WTC11 (cell line): ENCODE results near the gene TMEM238.

Experiments used
- CREM ChIP-seq: sonication (generic); formaldehyde crosslinking; IDR thresholded peaks from 2 replicates; pipeline ENCODE4 v1.8.1; 2022; ENCODE audit warnings: mild to moderate bottlenecking, missing genetic modification reagents, moderate library complexity
- E2F5 ChIP-seq: sonication (generic); formaldehyde crosslinking; IDR thresholded peaks from 2 replicates; pipeline ENCODE4 v1.8.1; 2022; ENCODE audit warnings: mild to moderate bottlenecking, moderate library complexity, missing genetic modification reagents
- MYBL2 ChIP-seq: sonication (generic); formaldehyde crosslinking; IDR thresholded peaks from 2 replicates; pipeline ENCODE4 v1.8.1; 2023; ENCODE audit warnings: mild to moderate bottlenecking, moderate library complexity, missing genetic modification reagents
- RELA ChIP-seq: sonication (generic); formaldehyde crosslinking; IDR thresholded peaks from 2 replicates; pipeline ENCODE4 v1.8.1; 2022; ENCODE audit warnings: missing genetic modification reagents, mild to moderate bottlenecking, borderline replicate concordance
- ZNF317 ChIP-seq: sonication (generic); formaldehyde crosslinking; IDR thresholded peaks from 2 replicates; pipeline ENCODE4 v1.8.1; 2023; ENCODE audit warnings: low read depth, mild to moderate bottlenecking, moderate library complexity, missing genetic modification reagents, borderline replicate concordance
- TF ChIP-seq, protein P1 (sequence below): fragments of 200-600 bp; IDR thresholded peaks from 2 replicates; pipeline ENCODE4 v1.8.0; 2022; ENCODE audit warnings: antibody characterized with exemption
- TF ChIP-seq, protein P2 (sequence below): sonication (generic); formaldehyde crosslinking; IDR thresholded peaks from 2 replicates; pipeline ENCODE4 v1.8.1; 2023; ENCODE audit warnings: mild to moderate bottlenecking, missing genetic modification reagents, moderate library complexity

DNA sequence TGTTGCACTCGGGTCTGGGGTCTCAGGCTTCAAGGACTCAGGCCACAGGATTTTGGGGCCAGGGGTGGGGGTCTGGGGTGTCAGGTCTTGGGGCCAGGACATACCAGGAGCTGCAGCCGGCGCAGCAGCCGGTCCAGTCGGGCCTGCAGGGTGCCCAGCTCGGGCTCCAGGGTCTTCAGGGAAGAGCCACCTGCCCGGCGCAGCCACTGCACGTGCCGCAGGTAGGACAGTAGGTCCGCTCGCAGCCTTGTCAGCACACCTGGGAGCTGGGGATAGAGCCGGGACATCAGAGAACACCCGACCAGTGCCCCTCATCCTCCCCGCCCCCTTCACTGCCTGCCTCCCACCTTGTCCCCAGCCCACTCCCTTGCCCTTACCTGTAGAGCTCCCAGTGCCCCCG is 16.0 kb downstream of the TMEM238 start:
- no peak for TF ChIP-seq RELA (CRISPR knock-in tag)
- TF ChIP-seq, protein P1, sequence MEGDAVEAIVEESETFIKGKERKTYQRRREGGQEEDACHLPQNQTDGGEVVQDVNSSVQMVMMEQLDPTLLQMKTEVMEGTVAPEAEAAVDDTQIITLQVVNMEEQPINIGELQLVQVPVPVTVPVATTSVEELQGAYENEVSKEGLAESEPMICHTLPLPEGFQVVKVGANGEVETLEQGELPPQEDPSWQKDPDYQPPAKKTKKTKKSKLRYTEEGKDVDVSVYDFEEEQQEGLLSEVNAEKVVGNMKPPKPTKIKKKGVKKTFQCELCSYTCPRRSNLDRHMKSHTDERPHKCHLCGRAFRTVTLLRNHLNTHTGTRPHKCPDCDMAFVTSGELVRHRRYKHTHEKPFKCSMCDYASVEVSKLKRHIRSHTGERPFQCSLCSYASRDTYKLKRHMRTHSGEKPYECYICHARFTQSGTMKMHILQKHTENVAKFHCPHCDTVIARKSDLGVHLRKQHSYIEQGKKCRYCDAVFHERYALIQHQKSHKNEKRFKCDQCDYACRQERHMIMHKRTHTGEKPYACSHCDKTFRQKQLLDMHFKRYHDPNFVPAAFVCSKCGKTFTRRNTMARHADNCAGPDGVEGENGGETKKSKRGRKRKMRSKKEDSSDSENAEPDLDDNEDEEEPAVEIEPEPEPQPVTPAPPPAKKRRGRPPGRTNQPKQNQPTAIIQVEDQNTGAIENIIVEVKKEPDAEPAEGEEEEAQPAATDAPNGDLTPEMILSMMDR: no peak
- no peak for TF ChIP-seq CREM (CRISPR knock-in tag)
- TF ChIP-seq ZNF317: no peak
- no peak for TF ChIP-seq MYBL2 (CRISPR knock-in tag)
- TF ChIP-seq, protein P2, sequence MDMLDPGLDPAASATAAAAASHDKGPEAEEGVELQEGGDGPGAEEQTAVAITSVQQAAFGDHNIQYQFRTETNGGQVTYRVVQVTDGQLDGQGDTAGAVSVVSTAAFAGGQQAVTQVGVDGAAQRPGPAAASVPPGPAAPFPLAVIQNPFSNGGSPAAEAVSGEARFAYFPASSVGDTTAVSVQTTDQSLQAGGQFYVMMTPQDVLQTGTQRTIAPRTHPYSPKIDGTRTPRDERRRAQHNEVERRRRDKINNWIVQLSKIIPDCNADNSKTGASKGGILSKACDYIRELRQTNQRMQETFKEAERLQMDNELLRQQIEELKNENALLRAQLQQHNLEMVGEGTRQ (CRISPR knock-in tag): no peak
- no peak for TF ChIP-seq E2F5 (CRISPR knock-in tag)
